Suprapubic skin (tissue), 4 donors: ENCODE measurements around the gene CCNL1.

Source experiments
- EP300 ChIP-seq: sonication (generic); formaldehyde crosslinking; IDR thresholded peaks from one replicate; pipeline ENCODE4 v1.6.1; 2017; ENCODE audit warnings: antibody characterized with exemption
- POLR2A ChIP-seq, 2 donors: fragments of 450-650 bp; IDR thresholded peaks; one replicate each; pipeline ENCODE4 v1.6.1; 2017; ENCODE audit warnings: antibody characterized with exemption in 2 of 2, mild to moderate bottlenecking in 2 of 2, moderate library complexity in 2 of 2
- POLR2AphosphoS5 ChIP-seq, 3 donors: sonication (generic); formaldehyde crosslinking; IDR thresholded peaks; one replicate each; pipeline ENCODE4 v1.6.1; 2017; ENCODE audit warnings: antibody characterized with exemption in 3 of 3
- TF ChIP-seq, protein P1 (sequence below), 2 donors: fragments of 200-600 bp in 1 of 2; fragments of 450-650 bp in 1 of 2; sonication (generic) in 1 of 2; IDR thresholded peaks; one replicate each; pipeline ENCODE4 v1.5.1; 2016 to 2019; ENCODE audit warnings: antibody characterized with exemption in 2 of 2, mild to moderate bottlenecking in 1 of 2, moderate library complexity in 1 of 2

DNA sequence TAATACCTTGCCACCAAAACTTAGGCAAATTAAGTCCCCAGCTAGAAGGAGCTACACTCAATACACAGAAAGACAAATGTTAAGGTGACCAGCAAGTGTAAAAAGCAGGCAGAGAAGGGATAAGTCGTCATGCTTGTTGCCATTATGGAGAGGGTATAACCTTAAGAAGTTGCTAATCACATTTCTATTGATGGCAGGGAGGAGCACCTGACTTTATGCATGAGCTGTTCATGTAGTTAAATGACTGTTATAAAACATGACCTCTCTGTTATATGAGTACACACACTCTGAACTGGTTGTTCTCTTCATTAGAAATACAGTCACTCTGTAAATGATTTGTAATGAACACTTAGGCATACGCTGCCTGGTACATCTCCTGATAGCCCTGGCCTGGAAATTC lies 6.6 kb upstream of the CCNL1 start:
- no peak for TF ChIP-seq POLR2AphosphoS5 (IDR thresholded peaks at IDR 0.05)
- TF ChIP-seq EP300, result no peak
- TF ChIP-seq, protein P1, sequence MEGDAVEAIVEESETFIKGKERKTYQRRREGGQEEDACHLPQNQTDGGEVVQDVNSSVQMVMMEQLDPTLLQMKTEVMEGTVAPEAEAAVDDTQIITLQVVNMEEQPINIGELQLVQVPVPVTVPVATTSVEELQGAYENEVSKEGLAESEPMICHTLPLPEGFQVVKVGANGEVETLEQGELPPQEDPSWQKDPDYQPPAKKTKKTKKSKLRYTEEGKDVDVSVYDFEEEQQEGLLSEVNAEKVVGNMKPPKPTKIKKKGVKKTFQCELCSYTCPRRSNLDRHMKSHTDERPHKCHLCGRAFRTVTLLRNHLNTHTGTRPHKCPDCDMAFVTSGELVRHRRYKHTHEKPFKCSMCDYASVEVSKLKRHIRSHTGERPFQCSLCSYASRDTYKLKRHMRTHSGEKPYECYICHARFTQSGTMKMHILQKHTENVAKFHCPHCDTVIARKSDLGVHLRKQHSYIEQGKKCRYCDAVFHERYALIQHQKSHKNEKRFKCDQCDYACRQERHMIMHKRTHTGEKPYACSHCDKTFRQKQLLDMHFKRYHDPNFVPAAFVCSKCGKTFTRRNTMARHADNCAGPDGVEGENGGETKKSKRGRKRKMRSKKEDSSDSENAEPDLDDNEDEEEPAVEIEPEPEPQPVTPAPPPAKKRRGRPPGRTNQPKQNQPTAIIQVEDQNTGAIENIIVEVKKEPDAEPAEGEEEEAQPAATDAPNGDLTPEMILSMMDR (IDR thresholded peaks at IDR 0.05), result no peak
- no peak for TF ChIP-seq POLR2A (IDR thresholded peaks at IDR 0.05)
